GM23248 (cell line): ENCODE measurements around the gene ZNF764. TPM values are rescaled to one million over a fixed set of nuclear protein-coding genes. Genes with fewer than 3 reads are reported as not detected.

ENCODE experiments used
- DNase-seq: peaks from one replicate; pipeline ENCODE4 v3.0.0-alpha.2; 2015
- H2AFZ ChIP-seq: fragments of 200-600 bp; sonication (generic); 2 replicates; pipeline ENCODE4 v1.6.1; 2016; ENCODE audit warnings: antibody characterized with exemption
- H3F3A ChIP-seq: fragments of 200-600 bp; sonication (generic); 2 replicates; pipeline ENCODE4 v1.6.1; 2016; ENCODE audit warnings: mild to moderate bottlenecking, antibody characterized with exemption, mixed run types; ENCODE audit not compliant: insufficient read depth
- H3K27ac ChIP-seq: fragments of 200-600 bp; sonication (generic); 2 replicates; pipeline ENCODE4 v1.5.1; 2016; ENCODE audit warnings: mild to moderate bottlenecking
- H3K27me3 ChIP-seq: fragments of 200-600 bp; sonication (generic); replicated peaks from 2 replicates; pipeline ENCODE4 v1.6.1; 2016; ENCODE audit warnings: mild to moderate bottlenecking; ENCODE audit not compliant: insufficient read depth
- H3K36me3 ChIP-seq: fragments of 200-600 bp; sonication (generic); 2 replicates; pipeline ENCODE4 v1.6.1; 2016; ENCODE audit warnings: low read depth, mild to moderate bottlenecking
- H3K4me1 ChIP-seq: fragments of 200-600 bp; sonication (generic); 2 replicates; pipeline ENCODE4 v1.6.1; 2016; ENCODE audit warnings: mild to moderate bottlenecking; ENCODE audit not compliant: insufficient read depth
- H3K4me2 ChIP-seq: fragments of 200-600 bp; sonication (generic); one replicate; pipeline ENCODE4 v1.6.1; 2016; ENCODE audit warnings: mild to moderate bottlenecking; ENCODE audit not compliant: unreplicated experiment
- H3K4me3 ChIP-seq: fragments of 200-600 bp; sonication (generic); 2 replicates; pipeline ENCODE4 v1.5.1; 2016; ENCODE audit warnings: mild to moderate bottlenecking
- H3K79me2 ChIP-seq: fragments of 200-600 bp; sonication (generic); 2 replicates; pipeline ENCODE4 v1.6.1; 2016; ENCODE audit warnings: mild to moderate bottlenecking; ENCODE audit not compliant: insufficient read depth
- H3K9ac ChIP-seq: fragments of 200-600 bp; sonication (generic); 2 replicates; pipeline ENCODE4 v1.6.1; 2016; ENCODE audit warnings: mild to moderate bottlenecking
- H3K9me2 ChIP-seq: fragments of 200-600 bp; sonication (generic); 2 replicates; pipeline ENCODE4 v1.6.1; 2016; ENCODE audit warnings: mixed run types, mild to moderate bottlenecking, moderate library complexity; ENCODE audit not compliant: insufficient read depth
- H3K9me3 ChIP-seq: fragments of 200-600 bp; sonication (generic); one replicate; pipeline ENCODE4 v1.6.1; 2017; ENCODE audit warnings: low read depth
- H4K20me1 ChIP-seq: fragments of 200-600 bp; sonication (generic); 2 replicates; pipeline ENCODE4 v1.6.0; 2016; ENCODE audit not compliant: insufficient read depth
- EZH2 ChIP-seq: fragments of 200-600 bp; sonication (generic); IDR thresholded peaks from 2 replicates; pipeline ENCODE4 v1.6.1; 2018; ENCODE audit warnings: antibody characterized with exemption, mild to moderate bottlenecking; ENCODE audit not compliant: insufficient read depth, poor library complexity, severe bottlenecking
- EZH2phosphoT487 ChIP-seq: fragments of 200-600 bp; sonication (generic); IDR thresholded peaks from 2 replicates; pipeline ENCODE4 v1.6.1; 2018; ENCODE audit warnings: antibody characterized with exemption, moderate library complexity, mild to moderate bottlenecking, low read depth; ENCODE audit not compliant: insufficient read depth
- WGBS, 2 experiments: methylation state at CpG; one replicate each; pipeline ENCODE4 v1.1.6; 2015 to 2017; ENCODE audit warnings: low lambda C conversion rate in 2 of 2, low coverage in 1 of 2; ENCODE audit errors: missing lambda C conversion rate in 2 of 2; 5-methylcytosine and 5-hydroxymethylcytosine counted together
- in situ Hi-C: fragments of 300-500 bp; cut with MboI; formaldehyde crosslinking; loops from 2 replicates; pipeline ENCODE4 v1.15.0; 2020
- polyA plus RNA-seq: library from polyadenylated mRNA; unstranded; fragments of >200 nt; fragmentation: Nextera tagmentation; extraction: Ambion mirVana; gene quantifications from 2 replicates; pipeline ENCODE4 v1.2.1, GENCODE V29; 2016
- total RNA-seq: library from RNA; depleted of rRNA; stranded (reverse); fragments of >200 nt; shearing (Covaris generic); gene quantifications from 2 replicates; pipeline ENCODE4 v1.2.3, GENCODE V29; 2014

Gene ZNF764
- total and polyA plus RNA-seq, 2 experiments from 2014 or later = 3.0 to 8.8 TPM

DNA sequence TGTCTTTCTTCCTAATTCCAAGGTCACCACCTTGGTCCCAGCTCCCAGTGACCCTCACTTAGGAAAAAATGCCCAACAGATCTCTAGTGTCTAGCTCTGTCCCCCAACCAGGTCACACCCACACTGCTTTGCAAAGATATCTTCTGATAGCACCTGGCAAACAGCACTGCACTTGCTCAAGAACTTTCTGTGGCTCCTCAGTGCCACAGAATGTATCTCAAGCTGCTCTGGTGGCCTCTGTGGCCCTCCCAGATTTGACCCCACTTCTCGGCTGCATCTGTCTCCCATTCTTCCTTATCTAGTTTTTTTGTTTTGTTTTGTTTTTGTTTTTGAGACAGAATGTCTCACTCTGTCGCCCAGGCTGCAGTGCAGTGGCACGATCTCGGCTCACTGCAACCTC is 8.4 kb upstream of the ZNF764 start:
- Histone ChIP-seq H3K9me3 (no peaks in the 10 kb centered on the region), H3K4me2 (no peak overlapping the region), H4K20me1 (no peaks in the 10 kb centered on the region), H3K4me3 (no peak overlapping the region), H3K4me1 (peaks cover 4% of the 10 kb centered on the region; the same call in 1 of the 2 replicates), H3K36me3 (no peaks in the 10 kb centered on the region), H3K27me3 (no peaks in the 10 kb centered on the region), H3F3A (peaks cover 3% of the 10 kb centered on the region; the same call in 1 of the 2 replicates), H3K9ac (no peak overlapping the region), H2AFZ (no peak overlapping the region), H3K27ac (no peak overlapping the region), H3K79me2 (no peaks in the 10 kb centered on the region), H3K9me2 (no peaks in the 10 kb centered on the region)
- 81 to 82% methylated on average over 4 of the region's 4 CpGs for WGBS, 2 experiments
- TF ChIP-seq EZH2phosphoT487 = no peak
- DNase-seq = no peak
- in situ Hi-C loops = no loop called here

DNA sequence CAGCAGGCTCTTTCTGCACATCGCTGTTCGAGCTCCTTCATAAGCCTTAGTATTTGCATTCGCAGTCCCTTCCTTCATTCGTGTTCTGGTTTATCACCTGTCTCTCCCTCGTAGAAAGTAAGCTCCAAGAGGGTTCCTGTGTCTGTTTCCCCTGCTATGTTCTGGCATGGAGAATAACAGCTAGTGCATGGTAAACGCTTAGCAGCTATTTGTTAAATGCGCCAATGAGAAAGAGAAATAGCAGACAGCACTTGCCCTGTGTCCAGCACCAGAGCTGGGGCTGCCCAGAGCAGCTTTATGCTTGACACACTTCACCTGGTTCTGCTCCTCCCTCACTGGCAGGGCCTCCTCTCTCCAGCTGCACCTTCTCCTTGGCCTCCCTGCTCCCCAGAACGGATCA is 7.8 kb upstream of the ZNF764 start:
- DNase-seq = no peak
- Histone ChIP-seq H3K79me2 (no peaks in the 10 kb centered on the region), H3K27ac (no peak overlapping the region), H3K4me1 (peaks cover 4% of the 10 kb centered on the region; the same call in 1 of the 2 replicates), H3K27me3 (no peaks in the 10 kb centered on the region), H3F3A (peaks cover 3% of the 10 kb centered on the region; the same call in 1 of the 2 replicates), H3K9me2 (no peaks in the 10 kb centered on the region), H3K4me3 (no peak overlapping the region), H4K20me1 (no peaks in the 10 kb centered on the region), H3K9ac (no peak overlapping the region), H2AFZ (no peak overlapping the region), H3K36me3 (no peaks in the 10 kb centered on the region), H3K4me2 (no peak overlapping the region), H3K9me3 (no peaks in the 10 kb centered on the region)
- TF ChIP-seq EZH2phosphoT487 (no peak), EZH2 (no peak)
- WGBS, 2 experiments = 68 to 80% methylated on average over 8 of the region's 8 CpGs
- in situ Hi-C loops = no loop called here

DNA sequence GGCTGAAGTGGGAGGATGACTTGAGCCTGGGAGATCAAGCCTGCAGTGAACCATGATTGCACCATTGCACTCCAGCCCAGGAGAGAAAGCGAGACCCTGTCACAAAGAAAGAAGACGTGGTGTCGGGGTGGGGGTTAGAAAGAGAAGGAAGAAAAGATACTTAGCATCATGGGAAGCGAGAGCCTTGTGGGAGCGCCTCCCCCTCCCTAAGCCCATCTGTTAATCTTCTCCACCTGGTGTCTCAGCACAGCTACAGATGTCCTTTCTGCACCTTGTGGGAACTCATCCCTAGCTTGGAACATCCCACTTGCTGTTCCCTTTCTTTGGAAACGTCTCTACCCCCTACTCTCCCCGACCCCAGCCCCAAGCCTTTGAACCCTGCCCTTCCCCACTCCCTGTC is 7.4 kb upstream of the ZNF764 start:
- Histone ChIP-seq H3F3A (peaks cover 3% of the 10 kb centered on the region; the same call in 1 of the 2 replicates), H3K9me2 (no peaks in the 10 kb centered on the region), H3K4me2 (no peak overlapping the region), H3K79me2 (no peaks in the 10 kb centered on the region), H3K9ac (no peak overlapping the region), H3K9me3 (no peaks in the 10 kb centered on the region), H3K4me1 (peaks cover 4% of the 10 kb centered on the region; the same call in 1 of the 2 replicates), H3K27me3 (no peaks in the 10 kb centered on the region), H4K20me1 (no peaks in the 10 kb centered on the region), H3K4me3 (no peak overlapping the region), H3K27ac (no peak overlapping the region), H2AFZ (no peak overlapping the region), H3K36me3 (no peaks in the 10 kb centered on the region)
- in situ Hi-C loops = no loop called here
- TF ChIP-seq EZH2 (no peak), EZH2phosphoT487 (no peak)
- 41 to 52% methylated on average over 5 to 7 of the region's 7 CpGs for WGBS, 2 experiments
- no peak for DNase-seq

DNA sequence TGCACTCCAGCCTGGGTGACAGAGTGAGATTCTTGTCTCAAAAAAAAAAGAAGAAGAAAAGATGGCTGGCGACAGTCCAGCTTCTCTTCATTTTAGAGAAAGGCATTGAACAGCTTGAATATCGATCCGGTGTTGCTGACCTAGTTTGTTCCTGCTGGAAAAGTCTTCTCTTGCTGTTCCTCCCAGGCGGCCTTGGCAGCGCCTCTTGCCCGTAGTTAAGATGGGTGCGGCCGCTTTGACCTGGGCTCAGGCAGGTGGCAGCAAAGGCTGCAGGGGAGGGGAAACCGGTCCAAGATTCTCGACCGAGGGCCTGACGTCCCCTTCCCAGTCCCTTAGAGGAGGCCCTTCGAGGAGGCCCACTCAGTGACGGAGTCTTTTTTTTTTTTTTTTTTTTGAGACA is 3.8 kb upstream of the ZNF764 start:
- H3K27ac ChIP-seq = no peak overlapping the region
- H3K9me2 ChIP-seq = no peaks in the 10 kb centered on the region
- H3K4me2 ChIP-seq = no peak overlapping the region
- H3F3A ChIP-seq = no peaks in the 10 kb centered on the region
- H3K36me3 ChIP-seq = no peaks in the 10 kb centered on the region
- TF ChIP-seq EZH2 (no peak), EZH2phosphoT487 (no peak)
- peaks cover 10% of the 10 kb centered on the region for H3K79me2 ChIP-seq
- H3K4me1 ChIP-seq = no peaks in the 10 kb centered on the region
- H3K27me3 ChIP-seq = no peaks in the 10 kb centered on the region
- H3K9me3 ChIP-seq = no peaks in the 10 kb centered on the region
- no peak for DNase-seq
- no peak overlapping the region for H3K9ac ChIP-seq
- WGBS, 2 experiments = 88 to 93% methylated on average over 14 of the region's 14 CpGs
- in situ Hi-C loops = no loop called here
- H4K20me1 ChIP-seq = no peaks in the 10 kb centered on the region
- no peak overlapping the region for H2AFZ ChIP-seq
- no peak overlapping the region for H3K4me3 ChIP-seq
